Right atrium auricular region (tissue), 2 donors: ENCODE results near the gene ARMC6. TPM values are rescaled to one million over a fixed set of nuclear protein-coding genes. Genes with fewer than 3 reads are reported as not detected.

Experiments
- DNase-seq: peaks from one replicate; pipeline ENCODE4 v3.0.0-alpha.2; 2019; ENCODE audit warnings: low spot score
- H3K27ac ChIP-seq, 2 donors: fragments of 200-600 bp; sonication (generic); 1 replicate in 1 of 2; 2 replicates in 1 of 2; pipeline ENCODE4 v1.5.1; 2016 to 2019
- H3K27me3 ChIP-seq, 2 donors: fragments of 200-600 bp; sonication (generic); one replicate each; pipeline versions ENCODE4 v1.5.1 to v1.6.0; 2017 to 2019
- H3K36me3 ChIP-seq: fragments of 200-600 bp; sonication (generic); one replicate; pipeline ENCODE4 v1.5.1; 2016
- H3K4me1 ChIP-seq, 2 donors: fragments of 200-600 bp; sonication (generic); one replicate each; pipeline versions ENCODE4 v1.5.1 to v1.6.0; 2017 to 2019
- H3K4me3 ChIP-seq, 2 donors: fragments of 200-600 bp; sonication (generic); 1 replicate in 1 of 2; 2 replicates in 1 of 2; pipeline ENCODE4 v1.5.1; 2017 to 2019; ENCODE audit warnings: mild to moderate bottlenecking in 1 of 2, moderate library complexity in 1 of 2
- H3K9me3 ChIP-seq, 2 donors: fragments of 200-600 bp; sonication (generic); one replicate each; pipeline ENCODE4 v1.5.1; 2019
- CTCF ChIP-seq, 2 donors: fragments of 200-600 bp; sonication (generic); IDR thresholded peaks; one replicate each; pipeline ENCODE4 v1.5.1; 2019; ENCODE audit warnings: antibody characterized with exemption in 2 of 2
- total RNA-seq, 2 donors: library from RNA; depleted of rRNA; stranded (reverse); fragments of >200 nt; gene quantifications; one replicate each; pipeline ENCODE4 v1.1.0, GENCODE V29; 2016

Gene ARMC6
- total RNA-seq, 2 donors from 2014 or later = 13.7 to 14.4 TPM

DNA sequence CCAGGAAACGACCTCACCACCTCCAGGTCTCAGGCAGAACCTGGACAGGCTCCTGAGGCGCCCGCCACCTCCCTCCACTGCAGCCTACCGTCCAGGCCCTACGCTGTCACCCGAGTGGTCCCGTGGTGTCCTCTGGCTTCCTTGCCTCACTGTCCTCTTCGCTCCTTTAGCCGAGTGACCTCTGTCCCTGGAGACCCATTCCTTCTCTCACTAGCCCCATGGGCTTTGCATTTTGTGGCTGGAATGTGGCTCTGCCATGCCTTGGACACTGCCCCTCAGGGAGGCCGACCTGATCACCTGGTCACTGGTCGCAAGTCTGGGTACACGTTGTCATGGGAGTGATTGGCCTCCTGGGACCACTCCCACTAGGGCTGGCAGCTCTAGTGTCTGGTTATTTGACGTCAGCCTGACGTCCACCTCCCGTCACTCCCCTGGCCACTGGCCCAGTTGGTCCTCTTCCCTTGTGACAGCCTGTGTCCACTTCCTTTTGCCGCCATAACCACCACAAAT lies 48.3 kb downstream of the ARMC6 start:
- no peaks in the 10 kb centered on the region for H3K27me3 ChIP-seq
- no peak for TF ChIP-seq CTCF (IDR thresholded peaks at IDR 0.05)
- H3K27ac ChIP-seq = peak overlapping the region in 1 of 2 donors; percentile 29
- no peak overlapping the region for H3K4me3 ChIP-seq
- H3K36me3 ChIP-seq = no peaks in the 10 kb centered on the region
- H3K4me1 ChIP-seq = peaks cover 0 to 11% of the 10 kb centered on the region in 2 donors
- no peaks in the 10 kb centered on the region for H3K9me3 ChIP-seq
- DNase-seq = no peak

- no peaks in the 10 kb centered on the region for H3K27me3 ChIP-seq
- H3K4me1 ChIP-seq = peaks cover 0 to 11% of the 10 kb centered on the region in 2 donors
- no peak overlapping the region for H3K27ac ChIP-seq
- no peaks in the 10 kb centered on the region for H3K36me3 ChIP-seq
- H3K4me3 ChIP-seq = no peak overlapping the region
- H3K9me3 ChIP-seq = no peaks in the 10 kb centered on the region
- TF ChIP-seq CTCF (IDR thresholded peaks at IDR 0.05) = no peak
- DNase-seq = no peak
These were observed 50.2 kb downstream of the ARMC6 start for GRCh38 chr19:19083413-19084178.

GRCh38 chr19:19087676-19088075 lies 54.3 kb downstream of the ARMC6 start:
- no peak for TF ChIP-seq CTCF (IDR thresholded peaks at IDR 0.05)
- DNase-seq = no peak
- Histone ChIP-seq H3K27me3 (no peaks in the 10 kb centered on the region), H3K36me3 (no peaks in the 10 kb centered on the region), H3K27ac (no peak overlapping the region), H3K9me3 (no peaks in the 10 kb centered on the region), H3K4me1 (no peaks in the 10 kb centered on the region), H3K4me3 (no peak overlapping the region)

DNA sequence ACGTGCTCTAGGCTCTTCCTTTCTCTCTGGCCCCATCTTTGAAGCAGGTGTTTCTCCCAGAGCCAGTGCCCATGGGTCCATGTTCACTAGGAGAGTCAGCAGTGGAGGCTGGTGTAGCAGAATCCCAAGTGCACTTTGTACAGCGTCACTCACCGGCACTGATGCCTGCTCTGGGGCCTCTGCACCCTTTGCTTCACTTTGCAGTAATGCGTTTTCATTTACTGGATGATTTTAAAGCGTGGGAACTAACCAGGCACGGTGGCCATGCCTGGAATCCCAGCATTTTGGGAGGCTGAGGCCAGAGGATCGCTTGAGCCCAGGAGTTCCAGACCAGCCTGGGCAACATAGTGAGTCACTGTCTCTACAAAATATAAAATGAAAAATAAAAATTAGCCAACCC lies 61.1 kb downstream of the ARMC6 start:
- H3K9me3 ChIP-seq = no peaks in the 10 kb centered on the region
- DNase-seq = no peak

GRCh38 chr19:19095691-19096090 lies 62.3 kb downstream of the ARMC6 start:
- no peak for TF ChIP-seq CTCF (IDR thresholded peaks at IDR 0.05)
- Histone ChIP-seq H3K27me3 (no peaks in the 10 kb centered on the region), H3K9me3 (no peaks in the 10 kb centered on the region), H3K4me3 (no peak overlapping the region), H3K27ac (no peak overlapping the region), H3K36me3 (peaks cover 6% of the 10 kb centered on the region), H3K4me1 (no peaks in the 10 kb centered on the region)
- no peak for DNase-seq

More for the DNA sequence above, 61.1 kb downstream of the ARMC6 start:
- no peak for TF ChIP-seq CTCF (IDR thresholded peaks at IDR 0.05)
- no peaks in the 10 kb centered on the region for H3K4me1 ChIP-seq
- no peaks in the 10 kb centered on the region for H3K27me3 ChIP-seq
- H3K4me3 ChIP-seq = no peak overlapping the region
- no peak overlapping the region for H3K27ac ChIP-seq
- peaks cover 6% of the 10 kb centered on the region for H3K36me3 ChIP-seq
